Astrocyte of the cerebellum (primary cell): ENCODE results near the gene PADI1.

Source experiments
- DNase-seq: peaks from one replicate; pipeline ENCODE4 v3.0.0-alpha.2; 2011; ENCODE audit warnings: low read depth
- H3K4me3 ChIP-seq: 2 replicates; pipeline ENCODE4 v1.5.1; 2011; ENCODE audit warnings: mild to moderate bottlenecking, low read depth, low read length, moderate library complexity
- in situ Hi-C: cut with HindIII; loops from 2 replicates; pipeline ENCODE4 v1.10.0; 2017; ENCODE audit warnings: low sequenced_read_pairs
- TF ChIP-seq, protein P1 (sequence below): IDR thresholded peaks from 2 replicates; pipeline ENCODE4 v1.5.1; 2012; ENCODE audit warnings: low read length, low read depth, moderate library complexity, mild to moderate bottlenecking; ENCODE audit errors: missing control alignments

PADI1 gene

DNA sequence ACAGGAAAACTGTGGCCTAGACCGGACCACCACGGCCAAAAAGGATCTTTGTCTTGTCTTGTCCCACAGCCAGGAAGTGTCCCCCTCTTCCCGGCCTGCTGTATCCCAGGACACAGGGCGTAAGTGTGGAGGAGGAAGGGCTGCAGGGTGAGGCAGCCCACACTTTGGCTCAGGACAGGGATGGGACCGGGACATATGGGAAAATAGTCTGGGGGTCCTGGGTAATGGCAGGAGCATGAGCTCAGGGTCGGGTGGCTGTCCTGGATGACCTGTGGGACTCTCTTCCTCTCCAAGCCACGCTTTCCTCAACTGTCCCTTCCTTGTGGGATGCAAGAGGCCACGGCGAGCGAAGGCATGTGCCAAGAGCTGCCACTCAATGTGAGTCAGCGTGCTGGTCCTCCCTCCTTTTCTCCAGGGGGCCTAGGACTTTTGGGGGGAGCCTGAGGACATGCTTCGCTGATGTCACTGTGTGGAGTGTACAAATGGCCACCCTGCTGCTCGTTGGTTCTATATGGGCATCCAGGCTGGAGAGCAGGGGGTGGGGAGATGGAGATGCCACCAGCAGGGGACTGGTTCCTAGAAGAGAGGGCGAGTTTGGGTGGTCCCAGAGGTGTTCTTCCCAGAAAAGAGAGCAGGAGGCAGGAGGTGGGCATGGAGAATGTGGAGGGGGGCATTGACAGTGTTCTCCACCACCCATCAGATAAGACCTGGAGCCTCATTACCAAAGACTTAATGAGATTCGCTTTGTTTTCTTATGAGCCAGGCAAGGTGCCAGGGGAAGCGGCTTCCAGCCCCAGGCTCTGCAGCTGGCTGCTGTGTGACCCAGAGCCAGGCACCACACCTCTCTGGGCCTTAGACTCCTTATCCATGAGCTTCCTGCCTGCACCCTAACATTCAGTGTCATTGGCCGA, 11.5 kb upstream of the PADI1 start:
- DNase-seq = no peak
- no peak overlapping the region for H3K4me3 ChIP-seq
- TF ChIP-seq, protein P1, sequence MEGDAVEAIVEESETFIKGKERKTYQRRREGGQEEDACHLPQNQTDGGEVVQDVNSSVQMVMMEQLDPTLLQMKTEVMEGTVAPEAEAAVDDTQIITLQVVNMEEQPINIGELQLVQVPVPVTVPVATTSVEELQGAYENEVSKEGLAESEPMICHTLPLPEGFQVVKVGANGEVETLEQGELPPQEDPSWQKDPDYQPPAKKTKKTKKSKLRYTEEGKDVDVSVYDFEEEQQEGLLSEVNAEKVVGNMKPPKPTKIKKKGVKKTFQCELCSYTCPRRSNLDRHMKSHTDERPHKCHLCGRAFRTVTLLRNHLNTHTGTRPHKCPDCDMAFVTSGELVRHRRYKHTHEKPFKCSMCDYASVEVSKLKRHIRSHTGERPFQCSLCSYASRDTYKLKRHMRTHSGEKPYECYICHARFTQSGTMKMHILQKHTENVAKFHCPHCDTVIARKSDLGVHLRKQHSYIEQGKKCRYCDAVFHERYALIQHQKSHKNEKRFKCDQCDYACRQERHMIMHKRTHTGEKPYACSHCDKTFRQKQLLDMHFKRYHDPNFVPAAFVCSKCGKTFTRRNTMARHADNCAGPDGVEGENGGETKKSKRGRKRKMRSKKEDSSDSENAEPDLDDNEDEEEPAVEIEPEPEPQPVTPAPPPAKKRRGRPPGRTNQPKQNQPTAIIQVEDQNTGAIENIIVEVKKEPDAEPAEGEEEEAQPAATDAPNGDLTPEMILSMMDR = no peak
- in situ Hi-C loops = no loop called here

DNA sequence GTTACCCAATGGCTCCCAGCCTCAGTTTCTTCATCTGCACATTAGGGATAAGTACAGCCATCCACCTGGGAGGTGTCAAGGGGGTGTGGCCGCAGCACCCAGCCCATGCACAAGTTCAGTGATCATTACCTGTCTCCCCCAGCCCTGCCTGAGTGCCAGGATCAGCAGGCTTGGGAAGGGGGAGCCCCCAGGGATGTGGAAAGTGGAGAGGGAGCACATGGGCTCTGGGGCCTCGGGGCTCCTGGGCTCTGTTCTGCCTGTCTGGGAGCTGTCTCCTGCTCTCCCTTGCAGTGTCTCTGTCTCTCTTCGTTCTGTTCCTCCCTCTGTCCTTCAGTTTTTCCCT, 10.8 kb upstream of the PADI1 start:
- no peak for DNase-seq
- H3K4me3 ChIP-seq = no peak overlapping the region
- in situ Hi-C loops = no loop called here
- TF ChIP-seq, protein P1 = no peak

DNA sequence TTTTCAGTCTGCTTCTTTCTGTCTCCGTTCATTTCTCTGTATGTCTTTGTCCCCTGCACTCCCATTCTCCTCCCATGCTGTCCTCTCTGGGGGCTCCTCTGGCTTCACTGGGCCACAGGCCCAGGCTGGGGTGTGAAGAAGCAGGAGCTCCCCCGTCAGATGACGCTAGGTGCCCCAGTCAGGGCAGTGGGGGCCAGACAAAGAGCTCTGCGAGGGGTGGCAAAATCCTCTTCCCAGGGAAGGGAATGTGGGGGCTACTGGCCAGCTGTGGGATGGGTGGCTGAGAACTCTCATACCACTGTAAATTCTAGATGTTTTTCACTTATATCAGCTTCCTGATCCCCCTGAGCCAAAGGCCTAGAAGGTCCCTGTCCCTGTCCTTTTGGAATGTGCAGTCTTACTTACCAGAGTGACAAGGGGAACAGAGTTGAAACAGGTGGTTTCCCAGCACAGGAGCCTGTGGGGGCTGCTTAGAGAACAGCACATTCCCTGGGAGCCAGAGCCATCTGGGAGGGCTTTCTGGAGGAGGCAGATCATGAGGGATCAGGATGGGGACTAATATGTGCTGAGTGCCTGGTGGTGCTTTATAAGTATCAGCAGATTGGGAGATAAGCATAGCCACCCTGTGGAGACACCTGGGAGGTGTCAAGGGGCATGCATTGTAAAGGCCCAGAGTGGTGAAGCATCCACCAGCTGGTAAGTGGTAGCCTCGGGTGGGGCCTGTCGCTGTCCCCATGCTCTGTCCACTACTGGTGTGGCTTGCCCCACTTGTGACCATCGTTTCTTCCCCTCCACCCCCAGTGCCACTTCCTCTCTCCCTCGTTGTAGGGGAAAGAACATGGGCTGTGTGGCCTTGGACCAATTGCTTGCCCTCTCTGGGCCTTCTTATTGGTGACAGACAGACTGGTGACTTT, 10.1 kb upstream of the PADI1 start:
- DNase-seq = no peak
- TF ChIP-seq, protein P1 = no peak
- in situ Hi-C loops = no loop called here
- no peak overlapping the region for H3K4me3 ChIP-seq

- in situ Hi-C loops = no loop called here
- TF ChIP-seq, protein P1 = no peak
- DNase-seq = no peak
- no peak overlapping the region for H3K4me3 ChIP-seq
These were observed 9.2 kb upstream of the PADI1 start for GRCh38 chr1:17195731-17196130.

- H3K4me3 ChIP-seq = no peak overlapping the region
- TF ChIP-seq, protein P1 = no peak
- in situ Hi-C loops = no loop called here
- no peak for DNase-seq
These were observed 8.3 kb upstream of the PADI1 start for GRCh38 chr1:17196496-17197185.

DNA sequence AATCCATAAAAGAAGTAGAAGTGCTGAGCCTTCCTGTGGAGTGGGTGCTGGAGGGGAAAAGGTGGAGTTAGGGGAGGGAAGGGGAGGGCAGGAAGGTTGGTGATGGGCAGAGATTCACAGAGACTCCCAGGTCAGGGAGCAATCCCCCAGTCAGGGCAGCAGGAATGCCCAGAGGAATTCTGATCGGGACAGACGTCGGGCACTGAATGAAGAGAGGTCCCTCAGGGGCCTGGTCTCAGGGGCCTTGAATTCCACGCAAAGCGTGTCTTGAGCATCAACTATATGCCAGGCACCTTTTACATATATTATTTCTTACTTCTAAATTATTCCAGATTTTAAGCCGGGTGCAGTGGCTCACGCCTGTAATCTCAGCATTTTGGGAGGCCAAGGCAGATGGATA, 7.2 kb upstream of the PADI1 start:
- TF ChIP-seq, protein P1 = no peak
- H3K4me3 ChIP-seq = no peak overlapping the region
- in situ Hi-C loops = no loop called here
- no peak for DNase-seq
